HG03558 (cell line): ENCODE data around the gene ABCA12.

Experiments used
- ATAC-seq: cut with Tn5 transposase; IDR thresholded peaks from one replicate; pipeline ENCODE4 v1.9.1; 2021; ENCODE audit warnings: moderate number of reproducible peaks; ENCODE audit not compliant: unreplicated experiment; ENCODE audit errors: extremely low read depth

ABCA12 gene

DNA sequence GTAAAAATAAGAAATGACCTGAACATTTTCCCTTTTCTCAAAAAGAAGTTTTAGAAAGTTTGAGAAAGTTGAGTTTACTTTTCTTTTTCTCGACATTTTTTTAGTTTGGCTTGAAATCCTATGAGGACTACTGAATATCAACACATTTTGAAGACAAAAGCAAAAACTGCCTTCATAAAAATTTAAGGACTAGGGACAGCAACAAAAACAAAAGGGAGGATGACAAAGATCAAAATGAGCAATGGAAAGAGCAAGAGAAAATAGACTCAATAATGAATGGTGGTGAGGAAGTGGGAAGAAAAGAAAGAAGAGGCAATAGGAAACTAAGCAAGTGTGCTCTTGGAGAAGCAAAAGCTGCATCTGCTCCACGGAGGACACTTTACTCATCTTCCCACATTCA is 82.5 kb downstream of the ABCA12 start:
- ATAC-seq = no peak

- ATAC-seq = no peak
These were observed 85.6 kb downstream of the ABCA12 start for GRCh38 chr2:215052810-215053209.

- no peak for ATAC-seq
These were observed 86.0 kb downstream of the ABCA12 start for GRCh38 chr2:215052404-215052803.

- ATAC-seq = no peak
These were observed 89.1 kb downstream of the ABCA12 start for GRCh38 chr2:215049341-215049740.

- ATAC-seq = no peak
These were observed 100.0 kb downstream of the ABCA12 start for GRCh38 chr2:215038421-215038820.

DNA sequence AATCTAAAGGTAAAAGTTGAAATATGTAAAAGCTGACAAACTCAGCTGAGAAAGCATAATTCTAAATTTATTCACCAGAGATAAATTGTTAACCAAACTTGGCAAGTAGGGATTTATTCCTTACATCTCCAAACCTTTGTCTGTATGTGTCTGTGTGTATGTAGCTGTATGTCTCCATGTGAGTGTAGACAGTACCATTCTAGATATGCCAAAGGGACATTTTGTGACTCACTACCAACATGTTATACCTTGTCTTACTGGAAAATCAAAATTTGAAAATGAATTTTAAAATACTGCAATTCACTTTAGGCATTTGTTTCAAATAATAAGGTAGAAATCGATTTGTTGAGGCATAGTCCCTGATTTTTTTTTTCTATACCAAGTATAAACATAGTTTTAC is 102.1 kb downstream of the ABCA12 start:
- no peak for ATAC-seq

DNA sequence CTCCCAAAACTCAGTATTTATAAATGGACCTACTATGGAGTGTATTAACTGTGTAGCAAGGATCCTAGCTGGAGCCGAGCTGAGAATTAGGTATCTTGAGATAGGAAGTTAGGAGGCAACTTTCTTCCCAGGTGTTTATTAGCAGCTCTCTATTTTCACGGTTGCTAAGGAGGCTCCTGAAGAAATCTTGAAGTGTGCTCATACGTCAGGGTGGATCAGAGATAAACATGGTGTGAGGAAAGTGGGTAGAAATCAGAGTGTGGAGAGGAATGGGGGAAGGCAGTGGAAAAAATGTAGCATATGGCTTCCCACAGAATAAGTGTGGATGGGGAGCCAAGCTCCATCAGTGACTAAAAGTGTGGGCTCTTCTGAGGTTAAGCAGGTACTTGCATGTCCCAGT is 104.3 kb downstream of the ABCA12 start:
- no peak for ATAC-seq

DNA sequence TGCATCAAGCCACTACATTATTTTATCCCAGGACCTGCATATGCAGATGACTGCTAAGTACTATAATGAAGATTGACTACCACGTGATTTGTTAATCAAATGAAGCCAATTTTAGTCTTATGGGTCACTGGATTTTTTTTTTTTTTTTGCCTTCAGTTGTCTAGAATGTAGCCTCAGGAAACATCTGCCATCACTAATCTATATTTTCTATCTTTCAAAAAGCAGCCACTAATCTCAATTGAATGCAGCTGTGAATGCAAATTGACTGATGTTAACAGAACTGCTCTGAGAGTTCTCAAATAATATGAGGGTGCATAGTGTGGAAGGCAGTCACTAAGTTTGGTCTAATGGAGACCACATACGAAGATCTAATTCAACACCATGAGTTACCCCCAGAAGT is 106.3 kb downstream of the ABCA12 start:
- no peak for ATAC-seq

DNA sequence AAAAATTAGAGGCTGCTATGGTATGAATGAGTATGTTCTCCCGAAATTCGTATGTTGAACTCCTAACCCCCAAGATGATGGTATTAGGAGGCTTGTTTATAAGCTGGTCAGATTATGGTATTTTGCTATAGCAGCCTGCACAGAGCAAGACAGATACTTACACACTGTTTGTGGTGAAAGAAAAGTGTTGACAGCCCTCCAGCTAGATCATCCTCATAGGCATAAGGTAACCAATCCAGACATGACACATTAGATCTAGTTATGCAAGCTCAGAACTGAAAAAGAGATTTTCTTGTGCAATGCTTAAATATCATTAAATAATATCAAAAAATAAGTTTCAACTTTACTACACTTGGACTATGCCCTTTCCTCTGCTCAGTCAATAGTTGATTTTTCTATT is 107.1 kb downstream of the ABCA12 start:
- ATAC-seq = no peak

- ATAC-seq = no peak
These were observed 108.5 kb downstream of the ABCA12 start for GRCh38 chr2:215029936-215030335.

DNA sequence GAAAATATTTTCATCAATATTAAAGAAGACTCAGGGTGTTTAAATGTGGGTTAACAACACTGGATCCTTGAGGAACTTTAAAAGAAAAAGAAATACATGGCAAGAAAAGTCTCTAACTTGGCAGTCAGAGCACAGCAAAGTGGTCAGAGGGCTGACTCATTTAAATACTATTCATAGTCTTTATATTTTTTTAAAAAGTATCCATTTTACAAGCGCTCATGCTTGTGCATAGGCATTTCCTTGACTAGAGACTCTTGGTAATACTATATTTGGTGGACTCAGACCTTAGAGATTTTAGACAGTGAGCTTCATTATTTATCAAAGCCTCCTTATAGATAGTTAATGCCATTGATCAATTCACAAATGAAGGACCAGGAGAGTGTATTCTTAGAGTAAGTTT is 110.2 kb downstream of the ABCA12 start:
- no peak for ATAC-seq

- no peak for ATAC-seq
These were observed 110.6 kb downstream of the ABCA12 start for GRCh38 chr2:215027779-215028178.

DNA sequence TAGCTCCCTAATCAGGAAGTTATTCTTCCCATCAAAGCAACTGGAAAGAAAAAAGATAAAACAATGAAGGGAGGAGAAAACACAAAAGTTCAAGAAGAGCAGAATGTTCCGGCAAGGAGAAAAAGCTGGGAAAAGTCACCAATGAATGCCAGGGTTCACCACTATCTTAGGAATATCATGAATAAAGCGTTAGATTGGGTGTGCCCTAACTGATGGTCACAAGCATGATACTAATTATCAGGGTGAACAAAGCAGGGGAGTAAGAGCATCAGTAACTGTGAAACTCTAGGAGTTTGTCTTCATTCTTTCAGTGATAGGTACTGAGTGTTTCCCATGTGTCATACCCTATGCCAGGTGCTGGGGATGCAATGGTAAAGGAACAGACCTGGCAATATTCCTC is 115.5 kb downstream of the ABCA12 start:
- no peak for ATAC-seq

DNA sequence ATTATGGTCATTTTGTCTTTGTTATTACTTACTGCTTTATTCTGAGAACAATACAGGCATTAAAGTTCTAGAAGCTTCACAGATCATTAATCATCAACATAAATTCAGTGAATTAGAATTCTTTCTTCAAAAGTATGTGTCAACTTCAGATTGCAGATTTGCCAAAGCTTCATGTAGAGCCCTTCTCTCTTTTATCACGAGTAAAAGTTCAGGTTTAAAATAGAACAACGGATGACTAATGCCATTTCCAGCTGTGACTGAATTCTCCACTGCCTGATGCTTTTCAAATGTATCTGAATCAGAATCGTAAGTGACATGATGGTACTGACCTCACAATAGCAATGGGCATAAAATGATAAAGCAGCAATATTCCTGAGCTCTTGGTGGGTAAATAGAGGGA is 116.0 kb downstream of the ABCA12 start:
- no peak for ATAC-seq

DNA sequence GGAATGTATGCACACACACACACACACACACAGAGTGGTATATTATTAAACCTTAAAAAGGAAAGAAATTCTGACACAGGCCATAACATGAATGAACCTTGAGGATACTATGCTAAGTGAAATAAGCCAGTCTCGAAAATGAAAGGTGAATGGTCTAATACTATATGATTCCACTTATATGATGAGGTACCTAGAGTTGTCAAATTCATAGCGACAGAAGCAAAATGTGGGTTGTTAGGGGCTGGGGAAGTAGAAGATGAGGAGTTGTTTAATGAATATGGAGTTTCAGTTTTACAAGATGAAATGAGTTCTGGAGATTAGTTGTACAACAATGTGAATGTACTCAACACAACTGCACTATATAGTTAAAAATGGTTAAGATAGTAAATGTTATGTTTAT is 118.1 kb downstream of the ABCA12 start:
- ATAC-seq = no peak

DNA sequence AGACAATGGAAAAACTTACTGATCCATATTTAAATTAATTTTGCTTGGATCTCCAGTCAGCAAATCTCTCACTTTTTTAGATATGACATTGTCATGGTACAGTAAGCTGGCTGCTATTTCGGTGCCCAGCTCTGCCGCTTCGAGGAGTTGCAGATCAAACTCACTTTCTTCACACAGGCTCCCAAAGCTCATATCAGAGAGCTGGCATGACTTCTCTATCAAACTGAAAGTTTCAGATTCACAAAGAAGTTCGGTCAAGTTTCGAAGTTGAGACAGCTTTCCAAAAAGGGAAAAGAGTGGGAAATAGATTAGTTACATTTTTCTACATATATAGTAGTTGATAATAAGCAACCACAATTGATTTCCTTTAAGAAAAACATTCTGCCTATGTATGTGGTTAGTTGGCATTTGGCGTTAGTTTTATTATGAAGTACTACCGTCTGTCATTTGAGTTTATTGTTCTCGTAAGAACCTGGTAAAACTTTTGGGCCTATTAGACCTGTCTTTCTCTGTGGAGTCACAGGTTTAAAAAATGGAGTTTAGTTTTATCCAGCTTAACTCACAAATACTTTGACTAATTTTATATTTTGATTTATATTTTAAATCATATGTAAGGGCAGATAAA is 118.8 kb downstream of the ABCA12 start:
- ATAC-seq = no peak

GRCh38 chr2:215019085-215019484 is 119.3 kb downstream of the ABCA12 start:
- ATAC-seq = no peak

DNA sequence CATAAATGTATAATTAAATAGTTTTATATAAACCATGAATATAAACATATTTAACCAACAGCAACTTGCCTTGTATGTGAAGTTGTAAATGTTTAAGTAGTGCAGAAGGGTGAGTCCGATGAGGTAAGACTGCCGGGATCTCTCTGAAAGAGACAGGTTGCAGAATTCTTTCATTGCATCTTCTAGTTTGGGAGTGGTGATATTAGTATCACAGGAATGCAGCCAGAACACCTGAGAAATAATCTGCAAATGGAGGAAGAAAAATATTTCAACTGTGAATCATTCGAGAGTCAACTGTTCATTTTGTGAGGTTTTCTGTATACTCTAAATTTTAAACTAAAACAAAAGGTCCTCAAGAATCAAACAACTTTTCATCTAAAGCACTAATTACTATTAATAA is 123.0 kb downstream of the ABCA12 start:
- no peak for ATAC-seq

DNA sequence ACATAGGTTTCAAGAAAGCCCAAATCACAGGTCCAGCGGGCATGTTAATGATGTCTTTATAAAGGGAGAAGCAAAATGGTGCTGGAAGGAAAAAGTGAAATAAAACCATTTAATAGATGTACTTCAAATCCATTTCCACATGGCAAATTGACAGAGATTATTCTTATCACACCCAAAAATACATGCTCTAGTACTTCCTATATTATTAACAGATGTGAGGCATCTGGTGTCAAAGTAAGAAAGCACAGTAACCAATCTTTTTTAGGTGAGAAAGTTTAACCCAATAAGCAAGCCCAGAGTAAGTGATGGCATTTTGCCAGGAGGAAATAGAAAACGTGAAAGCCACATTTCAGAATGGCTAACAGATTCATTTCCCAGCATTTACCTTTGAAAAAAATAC is 128.0 kb downstream of the ABCA12 start:
- ATAC-seq = no peak

- no peak for ATAC-seq
These were observed 135.4 kb downstream of the ABCA12 start for GRCh38 chr2:215003001-215003400.

- no peak for ATAC-seq
These were observed 135.9 kb downstream of the ABCA12 start for GRCh38 chr2:215002500-215002899.

- no peak for ATAC-seq
These were observed 137.7 kb downstream of the ABCA12 start for GRCh38 chr2:215000721-215001120.
